Suprapubic skin (tissue), 3 donors: ENCODE results near the gene LDLR.

Experiments used
- POLR2A ChIP-seq, 2 donors: fragments of 450-650 bp; IDR thresholded peaks; one replicate each; pipeline ENCODE4 v1.6.1; 2017; ENCODE audit warnings: antibody characterized with exemption in 2 of 2, mild to moderate bottlenecking in 2 of 2, moderate library complexity in 2 of 2
- TF ChIP-seq, protein P1 (sequence below), 2 donors: fragments of 200-600 bp in 1 of 2; fragments of 450-650 bp in 1 of 2; sonication (generic) in 1 of 2; IDR thresholded peaks; one replicate each; pipeline ENCODE4 v1.5.1; 2016 to 2019; ENCODE audit warnings: antibody characterized with exemption in 2 of 2, mild to moderate bottlenecking in 1 of 2, moderate library complexity in 1 of 2

DNA sequence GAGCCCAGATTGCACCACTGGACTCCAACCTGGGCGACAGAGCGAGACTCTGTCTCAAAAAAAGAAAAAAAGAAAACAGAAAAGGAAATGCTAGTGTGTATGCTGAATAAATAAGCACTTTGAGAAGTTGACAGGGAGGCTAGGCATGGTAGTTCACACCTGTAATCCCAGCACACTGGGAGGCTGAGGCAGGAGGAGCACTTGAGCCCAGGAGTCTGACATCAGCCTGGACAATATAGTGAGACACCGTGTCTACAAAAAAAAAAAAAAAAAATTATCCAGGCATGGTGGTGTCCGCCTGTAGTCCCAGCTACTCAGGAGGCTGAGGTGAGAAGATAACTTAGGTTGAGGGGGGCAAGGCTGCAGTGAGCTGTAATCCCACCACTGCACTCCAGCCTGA is 19.1 kb upstream of the LDLR start:
- TF ChIP-seq, protein P1, sequence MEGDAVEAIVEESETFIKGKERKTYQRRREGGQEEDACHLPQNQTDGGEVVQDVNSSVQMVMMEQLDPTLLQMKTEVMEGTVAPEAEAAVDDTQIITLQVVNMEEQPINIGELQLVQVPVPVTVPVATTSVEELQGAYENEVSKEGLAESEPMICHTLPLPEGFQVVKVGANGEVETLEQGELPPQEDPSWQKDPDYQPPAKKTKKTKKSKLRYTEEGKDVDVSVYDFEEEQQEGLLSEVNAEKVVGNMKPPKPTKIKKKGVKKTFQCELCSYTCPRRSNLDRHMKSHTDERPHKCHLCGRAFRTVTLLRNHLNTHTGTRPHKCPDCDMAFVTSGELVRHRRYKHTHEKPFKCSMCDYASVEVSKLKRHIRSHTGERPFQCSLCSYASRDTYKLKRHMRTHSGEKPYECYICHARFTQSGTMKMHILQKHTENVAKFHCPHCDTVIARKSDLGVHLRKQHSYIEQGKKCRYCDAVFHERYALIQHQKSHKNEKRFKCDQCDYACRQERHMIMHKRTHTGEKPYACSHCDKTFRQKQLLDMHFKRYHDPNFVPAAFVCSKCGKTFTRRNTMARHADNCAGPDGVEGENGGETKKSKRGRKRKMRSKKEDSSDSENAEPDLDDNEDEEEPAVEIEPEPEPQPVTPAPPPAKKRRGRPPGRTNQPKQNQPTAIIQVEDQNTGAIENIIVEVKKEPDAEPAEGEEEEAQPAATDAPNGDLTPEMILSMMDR (IDR thresholded peaks at IDR 0.05): no peak
- no peak for TF ChIP-seq POLR2A (IDR thresholded peaks at IDR 0.05)
